ENCODE data around the gene CERCAM.

CERCAM gene

DNA sequence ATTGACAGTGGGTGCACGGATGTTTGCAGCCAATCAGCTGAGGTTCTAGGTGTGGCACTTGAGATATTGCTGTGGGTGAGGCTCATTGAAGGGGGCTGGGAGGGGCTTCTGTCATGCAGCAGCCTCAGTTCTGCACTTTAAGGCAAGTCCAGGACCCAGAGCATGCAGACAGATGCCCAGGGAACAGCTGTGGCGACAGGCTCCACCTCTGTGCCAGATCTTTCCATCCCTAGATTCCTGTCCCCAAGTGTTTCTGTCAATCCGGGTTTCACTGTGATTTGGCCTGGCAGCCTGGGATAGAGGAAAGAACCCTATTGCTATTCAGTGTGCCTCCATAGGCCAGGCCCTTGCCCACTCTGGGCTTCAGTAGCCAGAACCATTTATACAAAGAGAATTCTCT lies 20.8 kb upstream of the CERCAM start (continued):
- no peak for TF ChIP-seq ZNF280D (tag by site-specific recombination; IDR thresholded peaks at IDR 0.05)
- no peak for TF ChIP-seq ZNF19 (tag by site-specific recombination; IDR thresholded peaks at IDR 0.05; ENCODE audit: low read depth)
- TF ChIP-seq ZBTB44 (tag by site-specific recombination; IDR thresholded peaks at IDR 0.05), result no peak
- TF ChIP-seq, protein P1, sequence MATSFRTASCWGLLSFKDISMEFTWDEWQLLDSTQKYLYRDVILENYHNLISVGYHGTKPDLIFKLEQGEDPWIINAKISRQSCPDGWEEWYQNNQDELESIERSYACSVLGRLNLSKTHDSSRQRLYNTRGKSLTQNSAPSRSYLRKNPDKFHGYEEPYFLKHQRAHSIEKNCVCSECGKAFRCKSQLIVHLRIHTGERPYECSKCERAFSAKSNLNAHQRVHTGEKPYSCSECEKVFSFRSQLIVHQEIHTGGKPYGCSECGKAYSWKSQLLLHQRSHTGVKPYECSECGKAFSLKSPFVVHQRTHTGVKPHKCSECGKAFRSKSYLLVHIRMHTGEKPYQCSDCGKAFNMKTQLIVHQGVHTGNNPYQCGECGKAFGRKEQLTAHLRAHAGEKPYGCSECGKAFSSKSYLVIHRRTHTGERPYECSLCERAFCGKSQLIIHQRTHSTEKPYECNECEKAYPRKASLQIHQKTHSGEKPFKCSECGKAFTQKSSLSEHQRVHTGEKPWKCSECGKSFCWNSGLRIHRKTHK (tag by site-specific recombination; IDR thresholded peaks at IDR 0.05), result no peak
- no peak for TF ChIP-seq GLI2 (tag by site-specific recombination; IDR thresholded peaks at IDR 0.05; ENCODE audit: borderline replicate concordance, low read depth)
- no peak for TF ChIP-seq ZXDB (tag by site-specific recombination; IDR thresholded peaks at IDR 0.05)
- no peak for TF ChIP-seq OVOL3 (tag by site-specific recombination; IDR thresholded peaks at IDR 0.05)
- TF ChIP-seq ZNF248 (tag by site-specific recombination; IDR thresholded peaks at IDR 0.05), result no peak

DNA sequence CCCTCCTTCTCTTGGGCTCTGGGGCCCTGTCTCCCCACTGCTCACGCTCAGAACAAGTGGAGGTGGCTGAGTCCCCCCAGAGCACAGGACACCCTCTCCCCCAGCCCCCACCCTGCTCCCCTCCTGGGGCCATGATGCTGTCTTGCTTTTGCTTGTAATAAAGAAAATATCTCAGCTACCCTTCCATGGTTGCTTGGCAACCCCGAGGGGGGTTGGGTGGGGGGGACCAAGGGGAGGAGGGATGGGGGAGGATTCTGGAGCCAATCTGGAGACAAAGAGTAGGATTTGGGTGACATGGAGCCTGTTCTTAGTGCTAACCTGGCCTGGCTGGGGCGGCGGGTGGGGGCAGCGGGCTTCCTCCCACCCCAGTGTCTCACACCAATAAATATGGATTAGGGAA lies 16.1 kb upstream of the CERCAM start:
- no peaks in the 10 kb centered on the region for H3K4me1 ChIP-seq (ENCODE audit: control insufficient read depth, insufficient read depth, low read length)
- CTCF ChIA-PET, result interaction anchor here (0.7 kb wide), 1 partner anchor 61 kb away, joined by 3 read pairs; no protein-coding TSS in a partner anchor

GRCh38 chr9:128405077-128405779 lies 15.4 kb upstream of the CERCAM start:
- POLR2A ChIA-PET, result no interaction called here
- TF ChIP-seq, protein P2, sequence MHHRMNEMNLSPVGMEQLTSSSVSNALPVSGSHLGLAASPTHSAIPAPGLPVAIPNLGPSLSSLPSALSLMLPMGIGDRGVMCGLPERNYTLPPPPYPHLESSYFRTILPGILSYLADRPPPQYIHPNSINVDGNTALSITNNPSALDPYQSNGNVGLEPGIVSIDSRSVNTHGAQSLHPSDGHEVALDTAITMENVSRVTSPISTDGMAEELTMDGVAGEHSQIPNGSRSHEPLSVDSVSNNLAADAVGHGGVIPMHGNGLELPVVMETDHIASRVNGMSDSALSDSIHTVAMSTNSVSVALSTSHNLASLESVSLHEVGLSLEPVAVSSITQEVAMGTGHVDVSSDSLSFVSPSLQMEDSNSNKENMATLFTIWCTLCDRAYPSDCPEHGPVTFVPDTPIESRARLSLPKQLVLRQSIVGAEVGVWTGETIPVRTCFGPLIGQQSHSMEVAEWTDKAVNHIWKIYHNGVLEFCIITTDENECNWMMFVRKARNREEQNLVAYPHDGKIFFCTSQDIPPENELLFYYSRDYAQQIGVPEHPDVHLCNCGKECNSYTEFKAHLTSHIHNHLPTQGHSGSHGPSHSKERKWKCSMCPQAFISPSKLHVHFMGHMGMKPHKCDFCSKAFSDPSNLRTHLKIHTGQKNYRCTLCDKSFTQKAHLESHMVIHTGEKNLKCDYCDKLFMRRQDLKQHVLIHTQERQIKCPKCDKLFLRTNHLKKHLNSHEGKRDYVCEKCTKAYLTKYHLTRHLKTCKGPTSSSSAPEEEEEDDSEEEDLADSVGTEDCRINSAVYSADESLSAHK (tag by site-specific recombination; IDR thresholded peaks at IDR 0.05), result no peak
- TF ChIP-seq HOXC10 (CRISPR knock-in tag; IDR thresholded peaks at IDR 0.05) (no peak), ZNF585B (tag by site-specific recombination; IDR thresholded peaks at IDR 0.05) (no peak), ZBTB44 (tag by site-specific recombination; IDR thresholded peaks at IDR 0.05) (no peak), ZNF707 (tag by site-specific recombination; IDR thresholded peaks at IDR 0.05) (no peak), YY1 (tag by site-specific recombination; IDR thresholded peaks at IDR 0.05) (no peak), ZNF423 (tag by site-specific recombination; IDR thresholded peaks at IDR 0.05) (no peak), ZNF341 (tag by site-specific recombination; IDR thresholded peaks at IDR 0.05; ENCODE audit: low read depth) (no peak), ZNF10 (tag by site-specific recombination; IDR thresholded peaks at IDR 0.05) (no peak)
- TF ChIP-seq, protein P3, sequence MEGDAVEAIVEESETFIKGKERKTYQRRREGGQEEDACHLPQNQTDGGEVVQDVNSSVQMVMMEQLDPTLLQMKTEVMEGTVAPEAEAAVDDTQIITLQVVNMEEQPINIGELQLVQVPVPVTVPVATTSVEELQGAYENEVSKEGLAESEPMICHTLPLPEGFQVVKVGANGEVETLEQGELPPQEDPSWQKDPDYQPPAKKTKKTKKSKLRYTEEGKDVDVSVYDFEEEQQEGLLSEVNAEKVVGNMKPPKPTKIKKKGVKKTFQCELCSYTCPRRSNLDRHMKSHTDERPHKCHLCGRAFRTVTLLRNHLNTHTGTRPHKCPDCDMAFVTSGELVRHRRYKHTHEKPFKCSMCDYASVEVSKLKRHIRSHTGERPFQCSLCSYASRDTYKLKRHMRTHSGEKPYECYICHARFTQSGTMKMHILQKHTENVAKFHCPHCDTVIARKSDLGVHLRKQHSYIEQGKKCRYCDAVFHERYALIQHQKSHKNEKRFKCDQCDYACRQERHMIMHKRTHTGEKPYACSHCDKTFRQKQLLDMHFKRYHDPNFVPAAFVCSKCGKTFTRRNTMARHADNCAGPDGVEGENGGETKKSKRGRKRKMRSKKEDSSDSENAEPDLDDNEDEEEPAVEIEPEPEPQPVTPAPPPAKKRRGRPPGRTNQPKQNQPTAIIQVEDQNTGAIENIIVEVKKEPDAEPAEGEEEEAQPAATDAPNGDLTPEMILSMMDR (tag by site-specific recombination; IDR thresholded peaks at IDR 0.05), result no peak

More for the DNA sequence above, 16.1 kb upstream of the CERCAM start:
- TF ChIP-seq ZNF416 (tag by site-specific recombination; IDR thresholded peaks at IDR 0.05), result no peak
- TF ChIP-seq, protein P4, sequence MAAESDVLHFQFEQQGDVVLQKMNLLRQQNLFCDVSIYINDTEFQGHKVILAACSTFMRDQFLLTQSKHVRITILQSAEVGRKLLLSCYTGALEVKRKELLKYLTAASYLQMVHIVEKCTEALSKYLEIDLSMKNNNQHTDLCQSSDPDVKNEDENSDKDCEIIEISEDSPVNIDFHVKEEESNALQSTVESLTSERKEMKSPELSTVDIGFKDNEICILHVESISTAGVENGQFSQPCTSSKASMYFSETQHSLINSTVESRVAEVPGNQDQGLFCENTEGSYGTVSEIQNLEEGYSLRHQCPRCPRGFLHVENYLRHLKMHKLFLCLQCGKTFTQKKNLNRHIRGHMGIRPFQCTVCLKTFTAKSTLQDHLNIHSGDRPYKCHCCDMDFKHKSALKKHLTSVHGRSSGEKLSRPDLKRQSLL (tag by site-specific recombination; IDR thresholded peaks at IDR 0.05), result 0 out of 2 replicates have a peak, but pooled peaks have one; percentile 54
- POLR2A ChIA-PET, result no interaction called here
- H3K4me3 ChIP-seq (ENCODE audit: low read depth, low read length), result no peak overlapping the region
- no peaks in the 10 kb centered on the region for H3K36me3 ChIP-seq (ENCODE audit: control insufficient read depth in 2 of 2, insufficient read depth in 1 of 2, low read length in 2 of 2)
- no peaks in the 10 kb centered on the region for H3K9me3 ChIP-seq (ENCODE audit: control insufficient read depth, insufficient read depth, low read depth, low read length)
- no peak overlapping the region for H3K27ac ChIP-seq (ENCODE audit: extremely low read depth, low read depth, low read length)

More at GRCh38 chr9:128405077-128405779, 15.4 kb upstream of the CERCAM start:
- Histone ChIP-seq H3K4me1 (ENCODE audit: control insufficient read depth, insufficient read depth, low read length) (no peaks in the 10 kb centered on the region), H3K27ac (ENCODE audit: extremely low read depth, low read depth, low read length) (no peak overlapping the region), H3K9me3 (ENCODE audit: control insufficient read depth, insufficient read depth, low read depth, low read length) (no peaks in the 10 kb centered on the region), H3K36me3 (ENCODE audit: control insufficient read depth in 2 of 2, insufficient read depth in 1 of 2, low read length in 2 of 2) (no peaks in the 10 kb centered on the region), H3K4me3 (ENCODE audit: low read depth, low read length) (no peak overlapping the region)
- CTCF ChIA-PET, result no interaction called here

All from HEK293 (cell line).